ENCODE results near the gene ARHGEF28. TPM values are rescaled to one million over a fixed set of nuclear protein-coding genes. Genes with fewer than 3 reads are reported as not detected.

ARHGEF28 gene
- total and polyA plus RNA-seq, 2 experiments from 2014 or later = 3.5 to 11.2 TPM

DNA sequence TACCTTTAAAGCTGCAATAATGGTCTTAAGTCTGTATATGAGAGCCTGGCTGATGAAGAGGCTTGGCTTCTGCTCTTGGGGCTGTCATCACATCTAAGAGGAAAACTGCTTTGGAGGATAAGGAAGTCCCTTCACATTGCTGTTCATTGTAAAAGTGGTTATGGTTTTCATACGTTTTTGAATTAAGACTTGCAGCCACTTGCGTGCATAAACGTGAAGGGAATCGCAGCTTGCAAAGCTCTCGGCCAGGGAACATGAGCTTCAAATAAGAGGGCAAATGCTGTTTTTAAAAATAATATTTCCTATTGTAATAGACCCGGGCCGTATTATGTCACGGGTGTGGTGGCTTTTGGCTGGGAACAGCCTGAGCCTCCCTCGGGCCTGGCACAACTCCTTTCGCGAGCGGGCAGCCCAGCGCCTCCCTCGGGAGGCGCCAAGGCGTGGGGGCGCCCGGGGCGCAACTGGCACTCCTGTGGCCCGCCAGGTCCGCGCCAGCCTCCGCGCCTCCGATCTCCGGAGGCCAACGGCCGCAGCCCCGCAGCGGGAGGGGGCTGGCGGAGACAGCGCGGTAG lies 538 bp upstream of the ARHGEF28 start:
- peaks cover 7% of the 10 kb centered on the region for H3K4me1 ChIP-seq (ENCODE audit: insufficient read depth)
- H4K20me1 ChIP-seq (ENCODE audit: insufficient read depth, poor library complexity, severe bottlenecking) = no peaks in the 10 kb centered on the region
- H3K9me3 ChIP-seq (ENCODE audit: low read depth) = no peaks in the 10 kb centered on the region
- peak overlapping the region; percentile 69 for H2AFZ ChIP-seq
- TF ChIP-seq EZH2phosphoT487 (IDR thresholded peaks at IDR 0.05; ENCODE audit: low read depth, severe bottlenecking, unreplicated experiment) (no peak), EZH2 (IDR thresholded peaks at IDR 0.05; ENCODE audit: borderline replicate concordance) (no peak)
- TF ChIP-seq, protein P1, sequence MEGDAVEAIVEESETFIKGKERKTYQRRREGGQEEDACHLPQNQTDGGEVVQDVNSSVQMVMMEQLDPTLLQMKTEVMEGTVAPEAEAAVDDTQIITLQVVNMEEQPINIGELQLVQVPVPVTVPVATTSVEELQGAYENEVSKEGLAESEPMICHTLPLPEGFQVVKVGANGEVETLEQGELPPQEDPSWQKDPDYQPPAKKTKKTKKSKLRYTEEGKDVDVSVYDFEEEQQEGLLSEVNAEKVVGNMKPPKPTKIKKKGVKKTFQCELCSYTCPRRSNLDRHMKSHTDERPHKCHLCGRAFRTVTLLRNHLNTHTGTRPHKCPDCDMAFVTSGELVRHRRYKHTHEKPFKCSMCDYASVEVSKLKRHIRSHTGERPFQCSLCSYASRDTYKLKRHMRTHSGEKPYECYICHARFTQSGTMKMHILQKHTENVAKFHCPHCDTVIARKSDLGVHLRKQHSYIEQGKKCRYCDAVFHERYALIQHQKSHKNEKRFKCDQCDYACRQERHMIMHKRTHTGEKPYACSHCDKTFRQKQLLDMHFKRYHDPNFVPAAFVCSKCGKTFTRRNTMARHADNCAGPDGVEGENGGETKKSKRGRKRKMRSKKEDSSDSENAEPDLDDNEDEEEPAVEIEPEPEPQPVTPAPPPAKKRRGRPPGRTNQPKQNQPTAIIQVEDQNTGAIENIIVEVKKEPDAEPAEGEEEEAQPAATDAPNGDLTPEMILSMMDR (IDR thresholded peaks at IDR 0.05; ENCODE audit: poor library complexity) = no peak
- peak overlapping the region; percentile 9 for H3K4me3 ChIP-seq
- no peaks in the 10 kb centered on the region for H3K36me3 ChIP-seq (replicated peaks; ENCODE audit: insufficient read depth, low read depth)
- no peak for DNase-seq (ENCODE audit: low spot score)
- H3K27ac ChIP-seq = peak overlapping the region; percentile 42
- H3K79me2 ChIP-seq = no peaks in the 10 kb centered on the region
- WGBS (ENCODE audit: low lambda C conversion rate, missing lambda C conversion rate) = 17% methylated on average over 32 of the region's 33 CpGs
- no peaks in the 10 kb centered on the region for H3K9me2 ChIP-seq (replicated peaks; ENCODE audit: insufficient read depth)
- H3K27me3 ChIP-seq = peaks cover 35% of the 10 kb centered on the region
- peak overlapping the region; percentile 99 for H3K4me2 ChIP-seq

- H4K20me1 ChIP-seq (ENCODE audit: insufficient read depth, poor library complexity, severe bottlenecking) = no peaks in the 10 kb centered on the region
- H3K79me2 ChIP-seq = no peaks in the 10 kb centered on the region
- 82% methylated on average over 14 of the region's 14 CpGs for WGBS (ENCODE audit: low lambda C conversion rate, missing lambda C conversion rate)
- no peaks in the 10 kb centered on the region for H3K9me3 ChIP-seq (ENCODE audit: low read depth)
- no peak overlapping the region for H3K27ac ChIP-seq
- H3K27me3 ChIP-seq = peaks cover 35% of the 10 kb centered on the region
- DNase-seq (ENCODE audit: low spot score) = no peak
- TF ChIP-seq, protein P1 (IDR thresholded peaks at IDR 0.05; ENCODE audit: poor library complexity) = no peak
- TF ChIP-seq EZH2 (IDR thresholded peaks at IDR 0.05; ENCODE audit: borderline replicate concordance) = no peak
- TF ChIP-seq EZH2phosphoT487 (IDR thresholded peaks at IDR 0.05; ENCODE audit: low read depth, severe bottlenecking, unreplicated experiment) = no peak
- peak overlapping the region; percentile 74 for H2AFZ ChIP-seq
- H3K4me3 ChIP-seq = peak overlapping the region; percentile 69
- no peaks in the 10 kb centered on the region for H3K9me2 ChIP-seq (replicated peaks; ENCODE audit: insufficient read depth)
- H3K4me2 ChIP-seq = peak overlapping the region; percentile 99
- H3K4me1 ChIP-seq (ENCODE audit: insufficient read depth) = peaks cover 11% of the 10 kb centered on the region
- H3K36me3 ChIP-seq (replicated peaks; ENCODE audit: insufficient read depth, low read depth) = no peaks in the 10 kb centered on the region
These were observed 868 bp downstream of the ARHGEF28 start for GRCh38 chr5:73626814-73627313.

GRCh38 chr5:73629456-73629855 lies 3.5 kb downstream of the ARHGEF28 start:
- H3K36me3 ChIP-seq (replicated peaks; ENCODE audit: insufficient read depth, low read depth) = no peaks in the 10 kb centered on the region

More at GRCh38 chr5:73629456-73629855, 3.5 kb downstream of the ARHGEF28 start:
- no peak for DNase-seq (ENCODE audit: low spot score)
- Histone ChIP-seq H3K4me1 (ENCODE audit: insufficient read depth) (peaks cover 11% of the 10 kb centered on the region), H3K4me3 (no peak overlapping the region), H3K27me3 (peaks cover 30% of the 10 kb centered on the region), H3K4me2 (no peak overlapping the region), H4K20me1 (ENCODE audit: insufficient read depth, poor library complexity, severe bottlenecking) (no peaks in the 10 kb centered on the region), H2AFZ (no peak overlapping the region), H3K79me2 (no peaks in the 10 kb centered on the region), H3K9me2 (replicated peaks; ENCODE audit: insufficient read depth) (no peaks in the 10 kb centered on the region), H3K27ac (no peak overlapping the region), H3K9me3 (ENCODE audit: low read depth) (no peaks in the 10 kb centered on the region)
- TF ChIP-seq EZH2 (IDR thresholded peaks at IDR 0.05; ENCODE audit: borderline replicate concordance) (no peak), EZH2phosphoT487 (IDR thresholded peaks at IDR 0.05; ENCODE audit: low read depth, severe bottlenecking, unreplicated experiment) (no peak)
- TF ChIP-seq, protein P1 (IDR thresholded peaks at IDR 0.05; ENCODE audit: poor library complexity) = no peak
